ENCODE results near the gene CCR1.

Gene CCR1

GRCh38 chr3:46238386-46238785, 30.3 kb upstream of the CCR1 start (continued):
- TF ChIP-seq ZNF350 (tag by site-specific recombination; IDR thresholded peaks at IDR 0.05) (no peak), ZNF704 (tag by site-specific recombination; IDR thresholded peaks at IDR 0.05) (no peak), ZNF623 (tag by site-specific recombination; IDR thresholded peaks at IDR 0.05) (no peak)

- POLR2A ChIA-PET: no interaction called here
- Histone ChIP-seq H3K4me1 (ENCODE audit: control insufficient read depth, insufficient read depth, low read length) (no peaks in the 10 kb centered on the region), H3K36me3 (ENCODE audit: control insufficient read depth in 2 of 2, insufficient read depth in 1 of 2, low read length in 2 of 2) (no peaks in the 10 kb centered on the region), H3K9me3 (ENCODE audit: control insufficient read depth, insufficient read depth, low read depth, low read length) (no peaks in the 10 kb centered on the region), H3K27ac (ENCODE audit: extremely low read depth, low read depth, low read length) (no peak overlapping the region), H3K4me3 (ENCODE audit: low read depth, low read length) (no peak overlapping the region)
- TF ChIP-seq ZNF169 (tag by site-specific recombination; IDR thresholded peaks at IDR 0.05) (no peak), ZNF624 (tag by site-specific recombination; IDR thresholded peaks at IDR 0.05) (no peak), MZF1 (tag by site-specific recombination; IDR thresholded peaks at IDR 0.05; ENCODE audit: borderline replicate concordance) (no peak), ZNF629 (tag by site-specific recombination; IDR thresholded peaks at IDR 0.05) (no peak), ZBTB17 (tag by site-specific recombination; IDR thresholded peaks at IDR 0.05) (no peak), ZFP41 (tag by site-specific recombination; IDR thresholded peaks at IDR 0.05; ENCODE audit: borderline replicate concordance) (no peak), ZNF580 (tag by site-specific recombination; IDR thresholded peaks at IDR 0.05) (no peak), ZNF416 (tag by site-specific recombination; IDR thresholded peaks at IDR 0.05) (no peak), ZNF155 (tag by site-specific recombination; IDR thresholded peaks at IDR 0.05) (no peak), ZNF529 (tag by site-specific recombination; IDR thresholded peaks at IDR 0.05; ENCODE audit: insufficient replicate concordance) (no peak), MEIS1 (CRISPR knock-in tag; IDR thresholded peaks at IDR 0.05; ENCODE audit: borderline replicate concordance) (no peak), ZNF792 (tag by site-specific recombination; IDR thresholded peaks at IDR 0.05) (no peak), ZNF214 (tag by site-specific recombination; IDR thresholded peaks at IDR 0.05; ENCODE audit: borderline replicate concordance) (no peak), ZNF354C (tag by site-specific recombination; IDR thresholded peaks at IDR 0.05; ENCODE audit: borderline replicate concordance, low read depth) (no peak), ZNF133 (tag by site-specific recombination; IDR thresholded peaks at IDR 0.05) (no peak)
- CTCF ChIA-PET: no interaction called here
Observed at GRCh38 chr3:46236294-46237054, 28.4 kb upstream of the CCR1 start.

GRCh38 chr3:46235425-46235824, 27.3 kb upstream of the CCR1 start:
- no peak overlapping the region for H3K27ac ChIP-seq (ENCODE audit: extremely low read depth, low read depth, low read length)
- ChIA-PET POLR2A (no interaction called here), CTCF (no interaction called here)
- no peaks in the 10 kb centered on the region for H3K9me3 ChIP-seq (ENCODE audit: control insufficient read depth, insufficient read depth, low read depth, low read length)
- H3K4me3 ChIP-seq (ENCODE audit: low read depth, low read length): no peak overlapping the region
- H3K36me3 ChIP-seq (ENCODE audit: control insufficient read depth in 2 of 2, insufficient read depth in 1 of 2, low read length in 2 of 2): no peaks in the 10 kb centered on the region
- TF ChIP-seq ZSCAN18 (tag by site-specific recombination; IDR thresholded peaks at IDR 0.05): no peak
- no peak for TF ChIP-seq ZNF423 (tag by site-specific recombination; IDR thresholded peaks at IDR 0.05)
- no peak for TF ChIP-seq SALL2 (tag by site-specific recombination; IDR thresholded peaks at IDR 0.05; ENCODE audit: borderline replicate concordance)
- no peak for TF ChIP-seq GLIS2 (tag by site-specific recombination; IDR thresholded peaks at IDR 0.05)
- TF ChIP-seq GLIS1 (tag by site-specific recombination; IDR thresholded peaks at IDR 0.05): no peak
- no peak for TF ChIP-seq ZXDB (tag by site-specific recombination; IDR thresholded peaks at IDR 0.05)
- no peak for TF ChIP-seq ZNF629 (tag by site-specific recombination; IDR thresholded peaks at IDR 0.05)
- TF ChIP-seq KLF8 (tag by site-specific recombination; IDR thresholded peaks at IDR 0.05): no peak
- no peak for TF ChIP-seq TRIM28 (IDR thresholded peaks at IDR 0.05; ENCODE audit: borderline replicate concordance, low read length)
- no peak for TF ChIP-seq ZNF112 (tag by site-specific recombination; IDR thresholded peaks at IDR 0.05)
- no peak for TF ChIP-seq ZIC2 (tag by site-specific recombination; IDR thresholded peaks at IDR 0.05)
- no peaks in the 10 kb centered on the region for H3K4me1 ChIP-seq (ENCODE audit: control insufficient read depth, insufficient read depth, low read length)
